Activated B cell treated with CpG ODN at 0.5 μM for 24 hours (primary cell): ENCODE measurements around the gene TMEM184A. TPM values are rescaled to one million over a fixed set of nuclear protein-coding genes. Genes with fewer than 3 reads are reported as not detected.

Source experiments
- ATAC-seq: fragments of 200-7000 bp; cut with Tn5 transposase; one replicate; pipeline ENCODE4 v1.10.0; 2021; ENCODE audit warnings: low read depth, mild to moderate bottlenecking, moderate library complexity
- CTCF ChIA-PET: fragments of 350-600 bp; sonication (Branson Sonifier 250); formaldehyde crosslinking; loops from one replicate; lab custom pipeline; 2021; ENCODE audit warnings: antibody characterized with exemption; lab: Charles Lee
- POLR2A ChIA-PET: fragments of 350-600 bp; sonication (Branson Sonifier 250); formaldehyde crosslinking; loops from one replicate; lab custom pipeline; 2021; ENCODE audit warnings: antibody characterized with exemption; lab: Charles Lee
- DNase-seq: peaks from one replicate; pipeline ENCODE4 v3.0.0; 2022
- H3K27ac Mint-ChIP-seq: one replicate; pipeline ENCODE4 v1.8.0; 2020; ENCODE audit warnings: mixed read lengths
- H3K27me3 Mint-ChIP-seq: one replicate; pipeline ENCODE4 v1.8.0; 2021; ENCODE audit warnings: mixed read lengths
- H3K36me3 Mint-ChIP-seq: one replicate; pipeline ENCODE4 v1.8.0; 2021; ENCODE audit warnings: low read depth, mixed read lengths
- H3K4me1 Mint-ChIP-seq: one replicate; pipeline ENCODE4 v1.8.0; 2021; ENCODE audit warnings: mixed read lengths
- H3K4me3 Mint-ChIP-seq: one replicate; pipeline ENCODE4 v1.8.0; 2020; ENCODE audit warnings: mild to moderate bottlenecking, mixed read lengths
- H3K9me3 Mint-ChIP-seq: one replicate; pipeline ENCODE4 v1.8.0; 2020; ENCODE audit warnings: mixed read lengths
- CTCF ChIP-seq: fragments of 200-600 bp; IDR thresholded peaks from one replicate; pipeline ENCODE4 v1.8.0; 2022; ENCODE audit warnings: antibody characterized with exemption, mild to moderate bottlenecking
- intact Hi-C: fragments of 100-400 bp; cut with micrococcal nuclease; formaldehyde crosslinking; loops from one replicate; pipeline ENCODE4 v1.15.1; 2024
- total RNA-seq: library from RNA; stranded (reverse); gene quantifications from 2 replicates; pipeline ENCODE4 v1.2.3, GENCODE V29; 2022

TMEM184A gene
- total RNA-seq, 1 donor from 2014 or later: not detected

- POLR2A ChIA-PET: no interaction called here
- H3K27ac Mint-ChIP-seq: no peak overlapping the region
- CTCF ChIA-PET: no interaction called here
- peaks cover 3% of the 10 kb centered on the region for H3K4me1 Mint-ChIP-seq
- no peak overlapping the region for H3K4me3 Mint-ChIP-seq
- ATAC-seq: peak; percentile 32
- peaks cover 2% of the 10 kb centered on the region for H3K36me3 Mint-ChIP-seq
- intact Hi-C loops: loop anchor here (5.0 kb wide), 1 partner anchor 46 kb away; the partner anchor contains the start of gene INTS1
- no peaks in the 10 kb centered on the region for H3K9me3 Mint-ChIP-seq
- no peaks in the 10 kb centered on the region for H3K27me3 Mint-ChIP-seq
- TF ChIP-seq CTCF: no peak
- DNase-seq: no peak
Measured at GRCh38 chr7:1548438-1548831, 7.6 kb downstream of the TMEM184A start.

- no peak for TF ChIP-seq CTCF
- Mint-ChIP-seq H3K4me1 (peaks cover 3% of the 10 kb centered on the region), H3K27ac (no peak overlapping the region), H3K27me3 (no peaks in the 10 kb centered on the region), H3K9me3 (no peaks in the 10 kb centered on the region), H3K4me3 (no peak overlapping the region), H3K36me3 (peaks cover 4% of the 10 kb centered on the region)
- DNase-seq (no peak), ATAC-seq (peak; percentile 10)
- POLR2A ChIA-PET: no interaction called here
- intact Hi-C loops: loop anchor here (5.0 kb wide), 1 partner anchor 46 kb away; the partner anchor contains the start of gene INTS1
- CTCF ChIA-PET: no interaction called here
Measured at GRCh38 chr7:1547777-1548437, 8.1 kb downstream of the TMEM184A start.

GRCh38 chr7:1546909-1547776 lies 8.9 kb downstream of the TMEM184A start:
- ChIA-PET CTCF (no interaction called here), POLR2A (no interaction called here)
- DNase-seq (no peak), ATAC-seq (no peak)
- Mint-ChIP-seq H3K9me3 (no peaks in the 10 kb centered on the region), H3K27me3 (no peaks in the 10 kb centered on the region), H3K36me3 (peaks cover 12% of the 10 kb centered on the region), H3K27ac (no peak overlapping the region), H3K4me1 (peaks cover 3% of the 10 kb centered on the region), H3K4me3 (no peak overlapping the region)
- intact Hi-C loops: loop anchor here (5.0 kb wide), 1 partner anchor 45 kb away; the partner anchor contains the start of gene INTS1
- no peak for TF ChIP-seq CTCF

GRCh38 chr7:1546274-1546908 lies 9.6 kb downstream of the TMEM184A start:
- no peaks in the 10 kb centered on the region for H3K27me3 Mint-ChIP-seq
- H3K4me3 Mint-ChIP-seq: no peak overlapping the region
- POLR2A ChIA-PET: no interaction called here
- DNase-seq (no peak), ATAC-seq (no peak)
- H3K36me3 Mint-ChIP-seq: peaks cover 17% of the 10 kb centered on the region
- CTCF ChIA-PET: no interaction called here
- no peak for TF ChIP-seq CTCF
- H3K27ac Mint-ChIP-seq: no peak overlapping the region
- peaks cover 3% of the 10 kb centered on the region for H3K4me1 Mint-ChIP-seq
- no peaks in the 10 kb centered on the region for H3K9me3 Mint-ChIP-seq
- intact Hi-C loops: loop anchor here (5.0 kb wide), 1 partner anchor 44 kb away; the partner anchor contains the start of gene INTS1
